OCI-LY7 (cell line): ENCODE measurements around the gene PGPEP1. TPM values are rescaled to one million over a fixed set of nuclear protein-coding genes. Genes with fewer than 3 reads are reported as not detected.

Experiments used
- BruUV-seq: library from RNA; stranded (reverse); fragments of 400-500 nt; replicated peaks from 2 replicates; lab custom pipeline; 2021; lab: Mats Ljungman, UMichigan
- CTCF ChIA-PET: fragments of 300-600 bp; sonication (Branson Sonifier 250); formaldehyde crosslinking; loops from one replicate; lab custom pipeline; 2022; ENCODE audit warnings: antibody characterized with exemption; ENCODE audit not compliant: unreplicated experiment; lab: Charles Lee
- POLR2A ChIA-PET: fragments of 300-600 bp; sonication (Branson Sonifier 250); formaldehyde crosslinking; loops from one replicate; lab custom pipeline; 2022; ENCODE audit warnings: antibody characterized with exemption; lab: Charles Lee
- DNase-seq: peaks from one replicate; pipeline ENCODE4 v3.0.0-alpha.2; 2015; ENCODE audit warnings: low spot score
- H2AFZ ChIP-seq: fragments of 200-600 bp; sonication (generic), shearing (Covaris generic); 2 replicates; pipeline ENCODE4 v1.6.1; 2014; ENCODE audit warnings: mild to moderate bottlenecking, antibody characterized with exemption, low read length, moderate library complexity
- H3K27ac ChIP-seq: fragments of 200-600 bp; sonication (generic); 2 replicates; pipeline ENCODE4 v1.5.1; 2014; ENCODE audit warnings: mixed run types, low read depth, mild to moderate bottlenecking, moderate library complexity, low read length, inconsistent platforms; ENCODE audit not compliant: poor library complexity, severe bottlenecking
- H3K36me3 ChIP-seq: fragments of 200-600 bp; sonication (generic); 2 replicates; pipeline ENCODE4 v1.6.1; 2014; ENCODE audit warnings: mild to moderate bottlenecking, antibody characterized with exemption, low read length, moderate library complexity, mixed read lengths; ENCODE audit not compliant: insufficient read depth
- H3K4me1 ChIP-seq: fragments of 200-600 bp; sonication (generic); 2 replicates; pipeline ENCODE4 v1.5.1; 2014; ENCODE audit warnings: mild to moderate bottlenecking, low read length; ENCODE audit not compliant: insufficient read depth, poor library complexity, severe bottlenecking
- H3K4me2 ChIP-seq: fragments of 200-600 bp; sonication (generic); 2 replicates; pipeline ENCODE4 v1.6.1; 2014; ENCODE audit warnings: mild to moderate bottlenecking, low read length
- H3K4me3 ChIP-seq: fragments of 200-600 bp; sonication (generic); 2 replicates; pipeline ENCODE4 v1.5.1; 2014; ENCODE audit warnings: mild to moderate bottlenecking, low read depth, low read length; ENCODE audit not compliant: poor library complexity, severe bottlenecking
- H3K79me2 ChIP-seq: fragments of 200-600 bp; sonication (generic); 2 replicates; pipeline ENCODE4 v1.6.1; 2016; ENCODE audit warnings: low read depth, mild to moderate bottlenecking, low read length, moderate library complexity, mixed read lengths; ENCODE audit not compliant: insufficient read depth
- H3K9me2 ChIP-seq: fragments of 200-600 bp; sonication (generic); 2 replicates; pipeline ENCODE4 v1.6.1; 2016; ENCODE audit warnings: mild to moderate bottlenecking, low read length, mixed read lengths; ENCODE audit not compliant: insufficient read depth
- H3K9me3 ChIP-seq: fragments of 200-600 bp; sonication (generic); 2 replicates; pipeline ENCODE4 v1.6.1; 2014; ENCODE audit warnings: mild to moderate bottlenecking, mixed run types, low read length, mixed read lengths
- H4K20me1 ChIP-seq: fragments of 200-600 bp; sonication (generic); 2 replicates; pipeline ENCODE4 v1.6.1; 2014; ENCODE audit warnings: mild to moderate bottlenecking, antibody characterized with exemption, low read length, moderate library complexity, mixed read lengths; ENCODE audit not compliant: insufficient read depth
- CTCF ChIP-seq: fragments of 200-600 bp; sonication (generic); conservative IDR thresholded peaks from 2 replicates; pipeline ENCODE4 v1.5.1; 2014; ENCODE audit warnings: mild to moderate bottlenecking, antibody characterized with exemption, low read length, moderate library complexity, mixed read lengths
- EZH2phosphoT487 ChIP-seq: fragments of 200-600 bp; sonication (generic); IDR thresholded peaks from 2 replicates; pipeline ENCODE4 v1.6.1; 2018; ENCODE audit warnings: low read depth, borderline replicate concordance, mild to moderate bottlenecking, mixed run types, antibody characterized with exemption, low read length, moderate library complexity, mixed read lengths
- intact Hi-C: fragments of 100-400 bp; cut with micrococcal nuclease; formaldehyde crosslinking; loops from one replicate; pipeline ENCODE4 v1.10.0; 2022; ENCODE audit not compliant: unreplicated experiment
- total RNA-seq, 2 experiments: library from RNA; depleted of rRNA in 1 of 2; stranded (reverse); fragments of >200 nt in 1 of 2; shearing (Covaris generic) in 1 of 2; gene quantifications; 2 replicates each; pipeline ENCODE4 v1.2.3, GENCODE V29; 2014 to 2022

The PGPEP1 gene
- total RNA-seq, 2 experiments from 2014 or later = 15.2 to 44.1 TPM

- Histone ChIP-seq H3K79me2 (no peaks in the 10 kb centered on the region), H3K4me3 (no peak overlapping the region), H3K4me2 (no peak overlapping the region), H3K4me1 (peaks cover 31% of the 10 kb centered on the region), H3K9me2 (no peaks in the 10 kb centered on the region), H3K27ac (no peak overlapping the region), H2AFZ (no peak overlapping the region), H3K36me3 (no peaks in the 10 kb centered on the region), H3K9me3 (no peaks in the 10 kb centered on the region), H4K20me1 (no peaks in the 10 kb centered on the region)
- no TSS peak for BruUV-seq
- no peak for DNase-seq
- intact Hi-C loops = no loop called here
- POLR2A ChIA-PET = no interaction called here
- CTCF ChIA-PET = no interaction called here
- TF ChIP-seq EZH2phosphoT487 (no peak), CTCF (no peak)
These were observed 41.8 kb upstream of the PGPEP1 start for GRCh38 chr19:18298601-18299000.

GRCh38 chr19:18299654-18300053 is 40.7 kb upstream of the PGPEP1 start:
- Histone ChIP-seq H3K27ac (no peak overlapping the region), H3K79me2 (no peaks in the 10 kb centered on the region), H3K4me3 (no peak overlapping the region), H3K4me2 (no peak overlapping the region), H3K36me3 (no peaks in the 10 kb centered on the region), H3K4me1 (peaks cover 31% of the 10 kb centered on the region), H3K9me2 (no peaks in the 10 kb centered on the region), H4K20me1 (no peaks in the 10 kb centered on the region), H2AFZ (no peak overlapping the region), H3K9me3 (no peaks in the 10 kb centered on the region)
- TF ChIP-seq CTCF (no peak), EZH2phosphoT487 (no peak)
- intact Hi-C loops = no loop called here
- CTCF ChIA-PET = no interaction called here
- no peak for DNase-seq
- no TSS peak for BruUV-seq
- POLR2A ChIA-PET = interaction anchor here (0.6 kb wide), 1 partner anchor 9 kb away, joined by 3 read pairs; no protein-coding TSS in a partner anchor

GRCh38 chr19:18300930-18301717 is 39.3 kb upstream of the PGPEP1 start:
- Histone ChIP-seq H3K27ac (no peak overlapping the region), H4K20me1 (no peaks in the 10 kb centered on the region), H3K4me2 (no peak overlapping the region)

More at GRCh38 chr19:18300930-18301717, 39.3 kb upstream of the PGPEP1 start:
- intact Hi-C loops = no loop called here
- TF ChIP-seq EZH2phosphoT487 = no peak
- no peak for TF ChIP-seq CTCF
- H2AFZ ChIP-seq = no peak overlapping the region
- BruUV-seq = no TSS peak
- DNase-seq = no peak
- H3K4me3 ChIP-seq = no peak overlapping the region
- no peaks in the 10 kb centered on the region for H3K79me2 ChIP-seq
- peaks cover 3% of the 10 kb centered on the region; the same call in 1 of the 2 replicates for H3K36me3 ChIP-seq
- H3K9me2 ChIP-seq = no peaks in the 10 kb centered on the region
- peaks cover 42% of the 10 kb centered on the region for H3K4me1 ChIP-seq
- CTCF ChIA-PET = interaction anchor here (0.6 to 1.0 kb wide), 2 partner anchors 27 to 97 kb away, joined by 3 to 27 read pairs; no protein-coding TSS in a partner anchor
- POLR2A ChIA-PET = interaction anchor here (1.5 kb wide), 1 partner anchor 19 kb away, joined by 7 read pairs; no protein-coding TSS in a partner anchor
- no peaks in the 10 kb centered on the region for H3K9me3 ChIP-seq
